GM19043 (cell line): ENCODE data around the gene RAPGEF2.
"Not testable (repeated sequence)": the region's sequence is repeated elsewhere in the genome, so short reads cannot be mapped to it uniquely, and the experiment has no call there.

Experiments
- ATAC-seq: cut with Tn5 transposase; IDR thresholded peaks from one replicate; pipeline ENCODE4 v1.9.1; 2021; ENCODE audit warnings: low read depth; ENCODE audit not compliant: unreplicated experiment

RAPGEF2 gene

DNA sequence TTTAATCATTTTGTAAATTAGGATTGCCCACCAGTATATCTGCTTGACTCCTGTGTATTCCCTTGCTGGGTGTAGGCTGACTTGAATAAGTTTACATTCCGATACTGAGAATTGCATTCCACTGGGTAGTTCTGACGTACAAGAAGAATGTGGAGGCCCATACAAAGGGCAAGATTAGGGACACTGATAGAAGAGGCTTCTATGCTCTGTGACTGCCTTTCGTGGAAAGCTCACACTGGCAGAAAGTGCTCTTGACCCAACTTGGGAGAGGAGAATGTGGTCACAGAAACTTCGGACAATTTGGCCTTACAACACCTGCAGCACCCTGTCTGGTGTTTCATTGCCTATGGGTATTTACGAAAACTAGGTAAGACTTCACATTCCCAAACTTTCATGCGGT is 126.3 kb downstream of the RAPGEF2 start:
- no peak for ATAC-seq

DNA sequence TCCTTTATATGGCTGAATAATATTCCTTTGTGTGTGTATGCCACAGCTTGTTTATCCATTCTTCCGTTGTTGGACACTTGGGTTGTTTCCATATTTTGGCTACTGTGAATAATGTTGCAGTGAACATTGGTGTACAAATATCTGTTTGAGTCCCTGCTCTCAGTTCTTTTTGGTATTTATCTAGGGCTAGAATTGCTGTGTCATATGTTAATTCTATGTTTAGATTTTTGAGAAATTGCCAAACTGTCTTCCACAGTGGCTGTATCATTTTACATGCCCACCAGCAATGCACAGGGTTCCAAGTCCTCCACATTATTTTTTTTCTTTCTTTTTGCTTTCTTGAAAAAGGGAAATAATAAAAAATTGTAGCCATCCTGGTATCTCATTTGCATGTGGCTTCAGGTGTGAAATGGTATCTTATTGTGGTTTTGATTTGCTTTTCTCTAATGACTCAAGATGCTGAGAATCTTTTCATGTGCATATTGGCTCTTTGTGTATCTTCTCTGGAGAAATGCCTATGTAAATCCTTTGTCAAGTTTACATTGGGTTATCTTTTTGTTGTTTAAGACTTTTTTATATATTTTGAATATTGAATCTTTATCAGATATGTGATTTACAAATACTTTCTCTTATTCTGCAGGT is 129.7 kb downstream of the RAPGEF2 start:
- no peak for ATAC-seq

DNA sequence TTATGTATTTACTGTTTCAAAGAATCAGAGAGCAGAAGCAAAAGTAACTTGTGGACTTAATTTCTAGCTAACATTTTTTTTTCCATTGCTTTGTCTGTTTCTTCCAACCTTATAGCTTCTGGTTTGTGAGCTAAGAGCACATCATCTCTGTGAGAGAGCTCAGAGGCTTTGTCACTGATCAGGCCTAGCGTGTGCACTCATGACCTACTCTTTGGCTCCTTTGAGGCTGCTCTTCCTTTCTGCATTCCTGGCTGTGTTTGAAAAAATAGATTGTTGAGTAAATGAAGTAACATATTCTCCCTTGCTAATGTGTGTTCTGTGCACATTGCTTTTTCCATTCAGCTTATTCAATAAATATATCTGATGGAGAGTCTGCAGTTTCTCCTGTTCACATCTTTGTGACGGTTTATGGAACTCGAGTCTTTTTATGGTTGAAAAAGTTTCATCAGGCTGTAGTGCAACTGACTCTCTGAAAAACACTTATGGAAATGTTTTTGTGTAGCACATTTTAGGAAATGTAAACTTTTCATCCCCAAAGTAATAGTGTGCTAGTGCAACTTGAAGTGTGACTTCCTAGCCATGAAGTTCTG is 133.0 kb downstream of the RAPGEF2 start:
- no peak for ATAC-seq

GRCh38 chr4:159237975-159238374 is 135.1 kb downstream of the RAPGEF2 start:
- no peak for ATAC-seq

- ATAC-seq, result no peak
These were observed 135.8 kb downstream of the RAPGEF2 start for GRCh38 chr4:159238631-159239030.

- ATAC-seq, result no peak
These were observed 136.8 kb downstream of the RAPGEF2 start for GRCh38 chr4:159239629-159240028.

DNA sequence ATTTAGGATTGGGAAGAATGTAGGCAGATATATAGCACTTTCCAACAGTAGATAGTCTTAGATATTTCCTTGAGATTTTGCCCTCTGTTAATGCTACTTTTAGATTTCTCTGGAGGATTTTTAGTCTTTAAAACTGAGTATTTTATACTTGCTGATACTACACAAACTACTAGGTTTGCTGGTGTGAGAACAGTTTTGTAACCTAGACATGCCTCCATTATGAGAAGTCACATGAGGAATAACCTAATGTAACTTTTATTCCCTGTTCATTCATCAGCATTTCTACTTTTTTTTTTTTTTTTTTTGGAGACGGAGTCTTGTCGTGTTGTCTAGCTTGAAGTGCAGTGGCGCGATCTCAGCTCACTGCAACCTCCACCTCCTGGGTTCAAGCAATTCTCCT is 137.2 kb downstream of the RAPGEF2 start:
- no peak for ATAC-seq

DNA sequence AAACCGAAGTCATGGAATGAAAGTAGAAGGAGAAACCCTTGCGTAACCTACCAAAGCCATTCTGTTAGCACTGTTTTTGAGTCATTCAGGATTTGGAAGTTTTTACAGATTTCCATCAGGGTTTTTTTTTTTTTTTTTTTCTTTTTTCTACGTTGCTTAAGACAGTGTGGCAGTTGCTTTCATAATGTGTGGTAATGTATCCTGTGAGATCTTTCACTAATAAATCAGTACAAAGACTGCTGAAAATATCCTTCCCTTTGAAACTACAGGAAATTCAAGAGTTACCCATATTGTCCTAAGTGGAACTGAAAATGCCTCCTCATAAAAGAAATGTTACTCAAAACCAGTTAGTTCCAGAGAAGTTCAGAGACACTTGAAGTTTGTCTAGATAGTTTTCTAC is 137.8 kb downstream of the RAPGEF2 start:
- no peak for ATAC-seq

- ATAC-seq, result no peak
These were observed 139.5 kb downstream of the RAPGEF2 start for GRCh38 chr4:159242427-159242826.

- no peak for ATAC-seq
These were observed 145.7 kb downstream of the RAPGEF2 start for GRCh38 chr4:159248384-159249178.

GRCh38 chr4:159250751-159251325 is 148.0 kb downstream of the RAPGEF2 start:
- no peak for ATAC-seq

DNA sequence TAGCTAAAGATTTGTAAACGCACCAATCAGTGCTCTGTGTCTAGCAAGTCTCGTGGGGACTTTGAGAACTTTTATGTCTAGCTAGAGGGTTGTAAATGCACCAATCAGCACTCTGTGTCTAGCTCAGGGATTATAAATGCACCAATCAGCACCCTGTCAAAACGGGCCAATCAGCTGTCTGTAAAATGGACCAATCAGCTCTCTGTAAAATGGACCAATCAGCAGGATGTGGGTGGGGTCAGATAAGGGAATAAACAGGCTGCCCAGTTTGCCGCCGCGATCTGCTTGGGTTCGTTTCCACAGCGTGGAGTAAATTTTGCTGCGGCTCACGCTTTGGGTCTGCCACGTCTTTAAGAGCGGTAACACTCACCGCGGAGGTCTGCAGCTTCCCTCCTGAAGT is 148.7 kb downstream of the RAPGEF2 start:
- not testable (repeated sequence) for ATAC-seq

DNA sequence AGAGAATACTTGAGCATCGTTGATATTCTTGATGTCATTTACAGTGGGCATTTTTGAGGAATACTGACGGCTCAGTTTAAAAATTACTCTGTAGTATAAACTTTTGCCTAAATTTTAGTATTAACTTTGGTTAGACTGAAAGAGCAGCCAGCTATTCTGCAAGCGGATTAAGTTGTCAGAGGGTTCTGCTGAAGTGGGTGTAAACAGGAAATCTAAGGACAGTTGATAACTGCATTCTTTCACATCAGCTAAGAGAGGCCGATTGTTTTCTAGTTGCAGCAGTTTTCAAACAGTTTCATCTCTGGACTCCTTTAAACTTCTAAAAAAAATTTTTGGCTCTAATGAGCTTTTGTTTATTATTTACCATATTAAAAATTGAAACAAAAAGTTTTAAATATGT is 149.6 kb downstream of the RAPGEF2 start:
- ATAC-seq, result no peak

- ATAC-seq, result no peak
These were observed 153.2 kb downstream of the RAPGEF2 start for GRCh38 chr4:159256037-159256436.

DNA sequence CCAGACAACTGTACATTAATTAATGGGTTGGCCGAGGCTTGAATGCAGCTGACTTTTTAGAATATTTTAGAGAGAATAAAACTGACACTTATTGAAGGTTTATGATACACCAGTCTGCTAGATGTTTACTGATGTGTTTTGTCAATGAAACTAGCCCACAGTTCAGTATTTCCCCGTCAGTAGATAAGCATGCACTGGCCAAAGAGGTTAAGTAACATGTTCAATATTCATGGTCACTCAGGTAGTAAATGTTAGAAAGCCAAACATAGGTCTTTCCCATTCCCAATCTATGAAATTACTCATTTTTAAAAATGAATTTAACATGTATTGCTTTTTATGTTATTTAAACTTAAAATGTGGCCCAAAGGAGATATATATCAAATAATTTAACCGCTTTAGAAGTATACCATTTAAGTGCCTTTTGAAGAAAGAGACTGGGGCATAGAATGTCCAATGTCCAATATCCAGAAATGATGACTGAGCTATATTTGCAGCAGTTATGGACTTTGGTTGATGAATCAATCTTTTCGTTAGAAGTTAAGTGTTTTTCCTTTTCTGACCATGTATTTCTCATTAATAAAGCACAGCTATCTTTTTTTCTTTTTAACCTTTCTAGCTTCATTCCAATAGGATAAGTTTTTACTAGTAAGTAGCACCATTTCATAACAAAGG is 156.1 kb downstream of the RAPGEF2 start:
- no peak for ATAC-seq

- no peak for ATAC-seq
These were observed 161.2 kb downstream of the RAPGEF2 start for GRCh38 chr4:159264057-159264456.

DNA sequence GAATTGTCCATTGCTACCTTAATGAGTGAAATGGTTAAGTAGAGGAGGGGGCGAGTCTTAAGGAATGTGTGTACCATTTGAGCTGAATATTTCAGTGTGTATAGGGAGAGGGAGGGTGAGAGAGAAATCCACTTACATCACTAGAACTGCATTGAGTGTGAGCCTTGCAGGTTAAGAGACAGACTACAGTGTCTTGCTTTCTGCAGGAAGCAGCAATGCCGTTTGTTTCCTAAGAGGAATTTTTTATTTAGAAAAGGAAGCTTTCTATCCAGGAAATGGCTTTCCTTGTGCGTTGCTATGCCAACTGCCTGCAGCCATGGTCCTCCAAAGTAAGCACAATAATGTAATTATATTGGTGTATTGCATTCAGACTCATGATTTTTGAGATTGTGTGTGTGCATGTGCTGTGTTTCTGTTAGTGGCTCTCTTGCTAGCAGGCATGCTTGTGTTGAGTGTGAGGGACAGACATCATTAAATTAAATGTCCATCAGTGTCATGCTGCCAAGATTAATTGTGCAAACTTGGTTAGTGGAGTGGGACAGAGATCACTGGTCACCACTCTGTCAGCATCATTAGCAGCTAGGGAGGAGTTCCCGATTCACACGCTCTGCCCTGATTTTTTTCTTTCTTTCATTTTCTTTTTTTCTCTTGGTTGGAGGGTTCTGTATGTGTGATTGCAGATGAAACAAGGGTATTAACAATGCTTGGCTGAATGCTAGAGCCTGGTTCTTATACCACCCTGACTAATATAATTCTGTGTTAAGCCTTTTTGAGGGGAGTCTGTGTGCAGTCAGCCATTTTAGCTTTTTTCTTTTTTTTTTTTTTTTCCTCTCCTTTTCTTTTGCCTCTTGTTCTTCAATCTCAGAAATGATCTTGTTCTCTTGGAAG is 164.3 kb downstream of the RAPGEF2 start:
- ATAC-seq, result peak; percentile 42

- ATAC-seq, result peak; percentile 9
These were observed 165.0 kb downstream of the RAPGEF2 start for GRCh38 chr4:159267869-159268285.

GRCh38 chr4:159268607-159269006 is 165.7 kb downstream of the RAPGEF2 start:
- ATAC-seq, result no peak

- no peak for ATAC-seq
These were observed 166.2 kb downstream of the RAPGEF2 start for GRCh38 chr4:159269116-159269515.
